Activated T-helper 1 cell treated with anti-CD3 and anti-CD28 coated beads, Interleukin-2, amount 50 U/mL, for 16 hours (primary cell): ENCODE data around the gene TTC34.

Experiments
- DNase-seq, 2 donors: peaks; one replicate each; pipeline ENCODE4 v3.0.0-alpha.2; 2020; ENCODE audit warnings: low read depth in 1 of 2, low spot score in 1 of 2

The TTC34 gene

DNA sequence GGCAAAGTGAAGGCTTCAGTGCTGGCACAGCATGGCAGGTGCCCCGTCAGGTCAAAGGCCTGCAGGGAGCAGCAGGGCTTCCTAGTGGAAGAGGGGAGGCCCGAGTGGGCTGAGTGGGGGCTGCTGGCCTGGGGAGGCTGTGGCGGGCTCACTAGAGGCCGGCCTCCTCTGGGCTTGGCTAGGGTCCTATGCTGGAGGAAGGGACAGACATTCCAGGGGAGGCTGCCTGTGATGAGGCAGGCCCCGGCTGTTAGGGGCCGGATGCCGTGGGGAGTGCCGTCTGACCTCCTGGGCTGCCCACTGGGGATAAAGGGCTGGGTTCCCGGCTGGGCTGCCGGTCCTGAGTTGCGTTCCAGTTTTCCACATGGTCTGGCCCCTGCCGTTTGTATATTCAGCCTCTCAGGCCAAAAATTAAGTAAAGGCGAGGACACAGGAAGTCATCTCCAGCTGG is 193.8 kb downstream of the TTC34 start:
- no peak for DNase-seq

DNA sequence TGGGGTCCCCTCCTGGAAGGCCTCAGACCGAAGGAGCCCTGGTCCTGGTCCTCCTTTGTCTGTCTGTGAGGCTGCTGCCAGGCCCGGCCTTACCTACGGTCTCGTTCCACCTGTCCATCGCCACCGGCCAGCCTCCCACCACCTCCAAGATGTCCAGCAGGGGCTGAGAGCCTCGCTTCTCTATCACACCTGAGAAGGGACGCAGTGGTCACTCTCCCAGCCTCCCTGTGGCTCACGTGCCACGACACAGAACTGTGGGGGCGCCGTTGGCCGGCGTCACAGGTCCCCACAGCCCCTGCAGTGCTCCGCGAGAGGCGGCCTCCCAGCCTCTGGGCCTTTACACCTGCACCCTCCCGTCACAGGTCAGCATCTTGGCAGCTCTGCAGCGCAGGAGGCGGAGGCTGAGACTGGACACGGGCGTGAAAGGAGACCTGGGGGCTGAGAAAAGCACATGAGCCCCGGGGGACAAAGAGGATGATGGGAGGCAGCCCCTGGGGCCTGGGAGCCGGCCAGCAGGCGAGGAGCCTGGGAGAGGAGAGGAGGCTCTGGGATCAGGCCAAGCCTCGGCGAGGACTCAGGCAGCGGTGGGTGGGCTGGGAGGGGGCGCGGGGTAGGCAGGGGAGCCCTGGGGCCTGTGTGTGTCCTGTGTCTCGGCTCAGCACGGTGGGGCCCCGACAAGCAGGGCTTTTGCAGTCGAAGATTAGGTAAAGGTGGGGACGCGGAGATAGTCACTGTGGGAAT is 194.4 kb downstream of the TTC34 start:
- DNase-seq = peak in 1 of 2 donors; percentile 2

DNA sequence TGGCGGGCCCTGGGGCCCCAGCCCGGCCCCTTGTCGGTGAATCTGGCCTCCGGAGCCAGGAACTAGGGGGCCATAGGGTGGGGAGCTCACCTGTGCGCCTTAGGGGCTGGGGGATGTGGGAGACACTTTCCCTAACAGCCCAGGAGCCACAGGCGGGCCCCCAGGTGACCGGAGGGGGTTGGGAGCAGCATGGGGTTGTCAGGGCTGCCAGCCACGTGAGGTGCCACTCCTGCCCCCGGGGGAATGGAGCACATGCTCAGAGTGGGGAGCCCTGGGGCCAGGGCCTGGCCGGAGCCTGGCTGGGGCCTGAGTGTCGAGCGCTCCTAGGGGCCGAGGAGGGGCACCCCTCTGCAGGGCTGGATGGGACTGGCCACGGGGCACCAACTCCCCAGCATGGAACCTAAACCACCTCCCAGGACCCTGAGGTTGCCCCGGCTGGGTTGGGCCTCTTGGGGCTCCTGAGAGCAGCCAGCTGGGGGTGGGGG is 195.1 kb downstream of the TTC34 start:
- no peak for DNase-seq

DNA sequence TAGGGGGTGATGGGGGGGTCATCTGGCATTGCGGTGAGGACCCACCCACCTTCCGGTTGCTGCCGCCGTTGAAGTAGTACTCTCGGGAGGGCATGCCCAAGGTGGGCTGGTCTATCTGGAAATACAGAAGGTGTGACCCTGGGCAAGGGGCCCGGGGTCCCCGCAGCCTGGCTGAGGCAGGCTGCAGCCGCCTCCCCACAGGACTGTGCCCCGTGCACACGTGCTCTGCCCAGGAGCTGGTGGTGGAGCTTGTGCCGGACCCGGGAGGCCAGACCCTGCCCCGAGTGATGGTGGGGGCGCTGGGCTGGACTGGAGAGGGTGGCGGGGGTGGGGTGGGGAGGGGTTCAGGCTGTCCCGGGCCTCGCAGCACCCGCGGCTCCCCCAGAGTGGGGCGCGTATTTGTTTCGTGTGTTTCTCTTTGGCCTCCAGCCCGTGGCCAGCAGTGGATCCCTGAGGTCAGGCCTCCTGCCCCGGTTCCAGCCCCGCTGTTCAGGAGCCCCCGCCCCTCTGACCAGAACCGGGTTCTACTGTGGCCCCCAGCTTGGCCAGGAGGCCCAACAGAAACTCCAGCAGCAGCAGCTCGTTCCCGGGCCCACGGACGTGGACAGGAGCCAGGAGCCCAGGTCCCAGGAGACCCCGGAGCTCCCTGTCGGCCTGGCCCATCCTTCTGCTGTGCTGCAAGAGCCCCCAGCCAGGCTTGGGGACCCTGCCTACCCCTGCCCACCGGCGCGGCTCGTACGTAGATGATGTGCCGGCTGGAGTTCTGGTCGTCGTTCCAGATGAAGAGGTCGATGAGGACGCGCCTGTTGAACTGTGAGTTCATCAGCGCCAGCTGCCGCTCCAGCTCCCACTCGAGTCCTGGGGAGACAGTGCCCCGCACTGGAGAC is 195.7 kb downstream of the TTC34 start:
- DNase-seq = no peak

DNA sequence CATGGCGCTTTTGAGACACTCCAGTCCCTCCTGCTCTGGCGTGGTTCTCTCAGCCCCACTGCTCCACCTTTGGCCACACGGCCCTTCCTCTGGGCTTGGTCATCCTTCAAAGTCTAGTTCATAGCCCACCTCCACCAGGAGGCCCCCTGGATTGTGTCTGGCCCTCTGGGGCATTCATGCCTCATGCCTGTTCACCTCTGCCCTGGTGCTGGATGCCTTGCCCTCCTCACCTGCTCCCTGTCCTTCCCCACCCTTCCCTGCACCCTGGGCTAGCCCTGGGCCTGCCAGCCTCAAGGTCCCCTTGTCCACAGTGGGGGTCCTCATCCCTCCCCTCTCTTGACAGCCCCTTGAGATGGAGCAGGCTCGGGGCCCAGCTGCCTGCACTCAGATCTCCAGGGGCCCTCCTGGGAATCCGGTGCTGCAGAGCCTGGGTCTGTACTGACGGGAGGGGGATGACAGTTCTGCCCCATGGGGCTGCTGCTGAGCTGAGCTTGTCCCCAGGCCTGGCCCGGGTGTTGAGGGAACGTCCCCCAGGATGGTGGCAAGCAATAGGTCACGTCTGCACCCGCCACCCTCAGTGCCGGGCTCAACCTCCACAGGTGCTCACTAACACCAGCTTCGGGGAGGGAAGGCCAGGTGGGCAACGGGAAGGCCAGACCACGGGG is 196.5 kb downstream of the TTC34 start:
- DNase-seq = no peak

DNA sequence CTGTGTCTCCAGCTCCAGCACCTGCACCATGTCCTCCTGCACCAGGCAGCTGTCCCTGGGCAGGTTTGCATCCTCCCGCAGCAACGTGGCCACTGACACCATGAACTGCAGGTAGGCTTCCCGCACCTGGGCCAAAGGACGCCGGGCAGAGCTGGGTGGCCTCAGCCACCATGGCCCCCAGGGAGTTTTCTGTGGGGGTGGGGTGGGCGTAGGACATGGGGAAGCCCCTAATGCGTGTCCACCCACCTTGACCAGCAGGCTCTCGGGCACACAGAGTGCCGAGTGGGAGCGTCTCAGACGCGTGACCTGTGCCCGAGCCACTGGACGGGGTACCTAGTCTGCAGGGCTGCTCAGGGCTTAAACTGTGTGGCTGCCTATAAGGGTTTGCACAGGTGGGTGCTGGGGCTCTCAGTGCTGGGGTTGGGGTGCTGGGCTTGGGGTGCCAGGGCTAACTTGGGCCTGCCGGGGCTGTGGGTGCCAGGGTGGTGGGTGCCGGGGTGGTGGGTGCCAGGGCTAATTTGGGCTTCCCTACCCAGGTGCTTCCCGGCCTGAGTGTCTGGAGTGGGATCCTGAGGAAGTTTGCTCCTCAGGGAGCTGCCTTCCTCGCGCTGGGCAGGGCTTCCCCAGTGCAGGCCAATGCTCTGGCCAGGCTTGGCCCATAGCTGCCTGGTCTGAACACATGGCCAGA is 197.2 kb downstream of the TTC34 start:
- no peak for DNase-seq

DNA sequence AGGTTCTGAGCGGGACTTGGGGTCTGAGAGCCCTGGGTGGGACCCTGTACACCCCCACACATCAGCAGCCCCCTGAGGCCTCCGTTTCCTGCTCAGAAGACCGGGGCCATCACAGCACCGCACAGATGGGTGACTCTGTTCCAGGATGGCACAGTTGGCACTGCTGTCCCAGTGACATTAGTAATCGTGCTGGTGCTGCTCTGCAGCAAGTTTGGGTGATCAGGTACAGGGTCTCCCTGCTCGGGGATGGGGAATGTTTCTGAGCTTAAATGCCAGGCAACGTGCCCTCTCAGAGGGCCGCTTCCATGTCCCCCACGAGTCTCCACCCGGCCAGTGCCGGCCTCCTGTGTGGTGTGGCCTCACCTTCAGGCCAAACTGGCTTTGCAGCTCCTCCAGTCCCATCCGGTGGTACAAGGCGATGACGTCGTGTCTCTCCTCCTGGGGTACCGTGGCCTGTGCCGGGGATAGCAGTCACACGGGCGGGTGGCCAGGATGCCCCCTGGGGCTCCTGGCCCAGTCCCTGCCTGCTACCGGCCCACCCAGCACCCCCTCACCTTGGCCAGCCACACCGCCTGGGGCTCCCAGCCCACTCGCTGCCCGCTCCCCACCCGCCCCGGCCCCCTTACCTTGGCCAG is 197.9 kb downstream of the TTC34 start:
- no peak for DNase-seq

DNA sequence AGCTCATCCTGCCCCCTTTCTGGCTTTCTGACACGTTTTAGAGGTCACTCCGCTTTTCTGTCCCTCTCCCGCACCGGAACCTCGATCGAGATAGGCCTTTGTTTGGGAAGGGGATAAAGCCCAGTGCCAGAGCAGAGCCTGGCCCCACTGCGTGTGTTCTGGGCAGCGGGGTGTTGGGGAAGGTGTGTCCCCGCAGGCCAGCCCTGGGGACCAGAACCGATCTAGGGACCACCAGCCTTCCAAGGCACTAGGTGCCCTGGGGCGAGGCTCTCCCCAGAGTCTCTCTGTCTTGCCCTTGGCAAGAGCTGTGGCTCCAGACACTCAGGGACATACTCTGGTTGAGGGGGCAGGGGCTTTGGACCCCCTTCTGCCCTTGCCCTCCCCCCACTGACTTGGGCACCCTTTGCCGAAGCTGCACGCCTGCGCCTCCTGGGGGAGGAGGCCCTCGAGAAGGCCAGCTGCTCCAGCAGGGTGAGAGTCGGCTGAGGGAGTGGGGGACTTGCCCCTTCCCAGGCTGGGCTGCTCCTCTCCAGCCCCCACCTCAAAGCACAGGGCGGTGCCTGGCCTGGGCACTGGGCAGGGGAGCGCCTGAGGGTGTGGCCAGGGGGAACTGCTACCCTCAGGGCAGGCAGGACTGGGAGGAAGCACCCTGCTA is 198.5 kb downstream of the TTC34 start:
- no peak for DNase-seq

DNA sequence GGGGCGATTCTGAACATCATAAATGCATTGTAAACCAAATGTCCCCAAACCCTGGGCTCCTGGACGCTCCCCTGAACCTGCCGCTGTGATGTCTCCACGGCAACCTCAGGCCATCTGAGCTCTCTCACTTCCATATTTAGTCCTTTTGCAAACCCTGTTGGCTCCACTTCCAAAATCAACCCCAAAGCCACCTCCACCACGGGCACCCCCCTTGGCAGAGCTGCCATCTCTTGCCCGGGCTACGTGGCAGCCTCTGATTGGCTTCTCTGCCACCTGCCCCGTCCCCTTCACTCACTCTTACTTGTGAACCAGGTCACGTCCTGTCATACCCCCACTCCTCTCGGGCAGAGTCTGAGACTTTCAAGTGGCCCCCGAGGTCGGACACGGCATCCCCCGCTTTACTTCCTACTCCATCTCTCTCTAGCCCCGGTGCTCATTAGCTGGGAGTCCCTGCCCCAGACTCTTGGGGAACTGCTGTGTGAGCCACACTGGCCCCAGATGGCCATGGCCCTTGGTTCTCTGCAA is 199.1 kb downstream of the TTC34 start:
- no peak for DNase-seq

DNA sequence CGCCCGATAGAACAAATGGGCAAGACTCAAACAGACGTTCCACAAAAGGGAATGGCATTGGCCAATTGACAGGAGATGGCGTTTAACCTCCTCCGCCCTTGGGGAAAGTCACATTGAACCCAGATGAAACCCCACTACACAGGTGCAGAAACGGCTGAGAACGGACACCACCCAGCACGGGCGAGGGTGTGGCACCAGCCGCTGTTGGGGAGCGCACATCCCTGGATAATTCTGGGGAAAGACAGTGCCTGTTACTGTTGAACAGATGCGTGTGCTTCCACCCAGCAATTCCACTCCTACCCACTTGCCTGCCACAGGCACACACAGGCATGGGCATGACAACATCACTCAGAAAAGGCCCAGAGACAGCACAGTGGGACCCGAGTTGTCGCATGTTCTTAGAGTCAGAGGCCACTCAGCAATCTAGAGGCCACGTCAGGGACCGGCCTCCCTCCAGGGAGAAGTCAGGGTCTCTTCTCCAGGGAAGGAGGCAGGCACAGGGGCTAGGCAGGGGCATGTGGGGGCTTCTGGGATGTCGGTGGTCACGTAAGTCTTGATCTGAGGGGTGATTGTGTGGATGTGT is 199.7 kb downstream of the TTC34 start:
- no peak for DNase-seq

DNA sequence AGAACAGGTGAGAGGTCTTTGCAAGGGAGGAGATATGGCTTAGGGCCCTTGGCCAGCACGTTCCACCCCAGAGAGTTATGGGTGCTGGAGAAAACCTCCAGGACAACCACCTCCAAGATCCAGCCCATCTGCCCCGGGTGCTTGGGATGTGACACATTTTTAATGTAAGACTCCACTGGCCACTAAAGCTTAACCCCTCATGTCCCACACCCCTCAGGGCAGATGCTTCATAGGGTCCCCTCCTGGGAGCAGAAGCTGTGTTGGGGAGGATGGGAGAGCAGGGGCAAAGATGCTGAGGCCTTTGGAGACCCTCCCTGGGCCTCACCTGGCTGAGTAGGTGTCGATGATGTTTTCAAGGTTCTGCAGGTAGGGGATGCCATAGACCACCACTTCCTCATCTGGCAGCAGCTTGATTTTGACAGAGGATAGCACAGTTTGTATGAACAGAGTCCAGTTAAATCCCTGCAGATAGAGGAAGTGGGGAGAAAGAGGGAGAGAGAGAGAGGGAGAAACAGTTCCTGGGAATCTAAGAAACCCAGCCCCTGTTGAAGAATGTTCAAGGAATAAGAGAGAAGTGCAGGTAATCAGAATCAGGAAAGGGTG is 203.1 kb downstream of the TTC34 start:
- DNase-seq = no peak

DNA sequence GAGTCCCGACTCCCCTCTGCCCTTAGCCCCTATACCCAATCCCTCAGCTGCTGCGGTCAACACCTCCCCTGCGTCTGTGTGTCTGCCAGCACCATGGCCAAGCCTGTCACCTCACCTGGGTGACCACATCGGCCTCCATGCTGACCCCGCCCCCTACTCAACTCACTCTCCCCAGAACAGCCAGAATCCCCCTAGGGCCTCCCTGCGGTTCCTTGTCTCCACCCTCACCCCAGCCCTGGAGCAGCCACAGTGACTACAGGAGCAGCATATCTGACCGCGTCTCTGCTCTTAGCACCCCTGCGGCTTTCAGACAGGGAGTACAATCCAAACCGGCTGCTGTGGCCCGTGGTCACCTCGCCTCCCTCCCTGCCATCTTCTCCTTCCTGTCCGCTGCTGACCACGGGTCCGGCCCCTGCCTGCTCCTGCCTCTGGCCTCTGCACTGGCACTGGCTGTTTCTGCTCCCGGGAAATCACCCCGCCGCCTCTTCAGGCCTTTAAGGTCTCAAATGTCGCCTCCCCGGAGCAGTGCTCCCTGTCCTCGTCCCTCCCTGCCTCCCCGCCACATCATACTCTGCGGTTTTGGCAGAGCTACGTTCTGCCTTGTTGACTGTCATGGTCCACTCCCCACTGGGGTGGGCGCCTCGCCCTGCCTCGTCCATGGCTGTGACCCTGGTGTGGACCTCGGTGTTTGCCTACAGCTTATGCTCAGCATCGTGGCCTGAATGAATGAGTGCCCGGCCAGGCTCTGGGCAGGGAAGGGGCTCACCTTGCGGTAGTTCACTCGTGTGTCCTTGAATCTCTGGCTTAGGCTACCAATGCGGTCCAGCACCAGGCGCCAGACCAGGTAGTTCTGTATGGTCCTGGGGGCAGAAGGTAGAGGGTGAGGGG is 203.8 kb downstream of the TTC34 start:
- DNase-seq = no peak

DNA sequence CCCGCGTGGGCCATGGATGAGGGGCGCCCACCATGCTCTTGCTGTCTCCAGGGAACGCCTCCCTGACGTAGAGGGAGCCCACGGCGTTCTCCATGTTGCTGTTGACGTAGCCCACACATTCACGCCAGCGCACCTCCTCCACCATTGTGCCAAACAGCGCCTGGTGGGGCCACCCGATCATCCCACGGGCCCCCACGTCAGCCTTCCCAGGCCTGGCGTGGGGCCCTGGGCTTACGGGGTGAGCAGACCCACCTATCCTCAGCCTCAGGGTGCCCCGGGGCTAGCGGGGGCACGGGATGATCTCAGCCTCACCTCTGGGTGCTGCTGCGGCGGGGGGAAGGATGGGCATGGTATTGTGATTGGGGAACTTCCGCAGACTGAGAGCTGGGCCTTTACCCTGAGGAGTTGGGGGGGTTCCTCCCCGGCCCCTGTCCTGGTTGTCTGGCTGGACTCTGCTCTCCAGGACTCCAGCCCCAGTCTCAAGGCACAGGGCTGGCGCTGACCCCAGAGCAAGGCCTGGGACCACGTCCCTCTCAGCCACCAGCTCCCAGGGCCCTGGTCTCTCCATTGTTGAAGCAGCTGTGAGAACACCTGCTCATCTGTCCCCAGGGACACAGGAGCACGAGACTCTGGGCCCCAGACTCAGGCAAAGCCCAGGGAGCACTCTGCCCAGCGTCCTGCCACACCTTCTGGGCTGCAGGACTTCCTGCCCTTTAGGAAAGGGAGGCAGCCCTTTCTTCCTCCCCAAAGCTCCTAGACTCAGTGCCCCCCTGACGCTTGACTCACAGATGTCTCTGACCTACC is 204.8 kb downstream of the TTC34 start:
- DNase-seq = no peak

DNA sequence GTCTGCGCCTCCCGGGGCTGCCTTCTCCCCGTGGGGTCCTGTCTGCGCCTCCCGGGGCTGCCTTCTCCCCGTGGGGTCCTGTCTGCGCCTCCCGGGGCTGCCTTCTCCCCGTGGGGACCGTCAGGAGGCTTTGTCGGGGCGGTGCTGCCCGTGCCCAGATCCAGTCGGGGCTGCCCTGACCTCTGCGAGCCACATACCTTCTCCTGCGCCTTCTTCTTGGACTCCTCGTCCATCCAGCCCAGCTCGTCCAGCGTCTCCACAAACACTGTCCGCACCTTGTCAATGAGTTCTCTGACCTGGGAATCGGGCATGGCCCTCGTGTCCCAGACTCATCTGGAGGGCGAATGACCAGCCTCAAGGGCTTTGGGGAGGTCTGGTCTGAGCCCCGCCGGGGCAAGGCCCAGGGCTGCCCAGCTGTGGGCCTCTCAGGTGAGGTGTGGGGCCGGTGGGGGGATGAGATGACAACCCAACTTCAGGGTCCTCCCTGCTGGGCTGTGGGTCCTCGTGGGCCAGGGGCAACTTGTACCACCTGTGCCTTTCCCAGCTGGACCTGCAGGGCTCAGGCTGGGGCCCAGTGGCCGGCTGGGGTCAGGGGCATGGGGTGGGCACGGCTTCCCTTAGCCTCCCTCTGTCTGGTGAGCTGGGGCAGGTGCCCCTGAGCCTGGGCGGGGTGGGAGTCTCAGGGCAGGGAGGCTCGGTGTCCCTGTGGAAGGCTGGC is 205.5 kb downstream of the TTC34 start:
- DNase-seq = no peak

DNA sequence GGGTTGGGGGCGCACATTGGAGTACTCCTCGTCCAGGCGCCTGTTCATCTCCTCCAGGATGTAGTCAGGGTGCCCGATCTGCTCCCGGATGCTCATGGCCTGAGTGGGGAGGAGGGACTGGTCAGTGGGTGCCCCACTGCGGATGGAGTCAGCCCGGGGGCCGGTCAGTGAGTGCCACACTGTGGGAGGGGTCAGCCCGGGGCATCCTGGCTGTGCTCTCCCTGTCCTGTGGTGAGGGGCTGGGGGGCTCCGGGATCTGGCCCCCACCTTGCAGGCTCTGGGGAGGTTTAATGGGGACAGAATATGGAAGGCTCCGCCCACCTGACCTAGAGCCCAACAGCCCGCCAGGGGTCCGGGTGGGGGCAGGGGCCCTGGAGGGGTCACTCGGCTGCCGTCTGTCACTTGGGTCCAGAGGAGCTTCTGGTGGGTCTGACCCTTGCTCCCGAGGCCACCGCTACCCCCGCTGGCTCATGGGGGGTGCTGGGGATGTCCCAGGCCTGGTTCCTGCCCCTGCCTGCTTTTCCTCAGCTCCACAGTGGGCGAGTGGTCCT is 206.2 kb downstream of the TTC34 start:
- no peak for DNase-seq

DNA sequence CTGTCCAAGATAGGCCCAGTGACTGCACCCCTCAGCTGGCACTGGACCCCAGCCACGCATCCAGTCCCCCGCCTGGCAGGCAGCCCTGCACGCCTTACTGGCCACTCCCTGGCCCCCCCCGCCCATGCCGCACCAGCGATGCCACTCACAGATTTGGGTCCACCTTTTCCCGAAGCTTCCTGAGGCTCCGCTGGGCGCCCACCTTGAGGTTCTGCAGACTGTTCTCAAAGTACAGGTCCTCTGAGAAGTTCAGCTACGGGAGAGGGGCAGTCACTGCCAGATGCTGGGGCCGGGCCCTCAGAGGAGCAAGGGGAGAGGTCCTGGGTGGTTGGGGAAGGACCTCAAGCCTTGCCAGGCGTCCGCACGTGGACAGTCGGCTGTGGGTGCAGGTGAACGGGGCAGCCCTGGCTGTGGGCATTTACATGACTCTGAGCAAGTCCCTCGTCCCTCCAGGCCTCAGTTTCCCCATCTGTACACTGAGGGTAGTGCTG is 206.8 kb downstream of the TTC34 start:
- no peak for DNase-seq
